ENCODE measurements around the gene ADAM33. TPM values are rescaled to one million over a fixed set of nuclear protein-coding genes. Genes with fewer than 3 reads are reported as not detected.

The ADAM33 gene
- polyA plus RNA-seq, 2 of the 4 experiments (the other 2 are of a cell fraction), result 0.08 to 0.14 TPM

- DNase-seq (ENCODE audit: low read depth in 1 of 2, low spot score in 1 of 2), result no peak
- no peak for ATAC-seq
- H3K4me1 ChIP-seq, result no peaks in the 10 kb centered on the region
- CTCF ChIA-PET, result interaction anchor here (1.1 to 61.5 kb wide), 3 partner anchors 10 to 89 kb away, joined by 3 to 2233 read pairs (median 7); partner anchors contain the start of genes ADISSP, HSPA12B and SIGLEC1
- POLR2A ChIA-PET, result no interaction called here
- H3K9me3 ChIP-seq, result no peaks in the 10 kb centered on the region
- H3K27ac ChIP-seq, result no peak overlapping the region
- no peak overlapping the region for H3K4me2 ChIP-seq
- FAIRE-seq, result no peak
- no peak overlapping the region for H3K4me3 ChIP-seq
- TF ChIP-seq HOXA7 (CRISPR knock-in tag; IDR thresholded peaks at IDR 0.05) (no peak), REST (IDR thresholded peaks at IDR 0.05) (no peak), USF2 (IDR thresholded peaks at IDR 0.05) (no peak), BHLHE40 (IDR thresholded peaks at IDR 0.05; ENCODE audit: low read depth, low read length) (no peak), ZC3H11A (IDR thresholded peaks at IDR 0.05) (no peak), BCL3 (IDR thresholded peaks at IDR 0.05) (no peak), HOXB5 (CRISPR knock-in tag; IDR thresholded peaks at IDR 0.05) (no peak), MAZ (IDR thresholded peaks at IDR 0.05; ENCODE audit: borderline replicate concordance, low read depth, low read length) (no peak), E2F6 (IDR thresholded peaks at IDR 0.05; ENCODE audit: borderline replicate concordance, low read depth) (no peak), POLR2AphosphoS2 (conservative IDR thresholded peaks at IDR 0.05; ENCODE audit: low read length) (no peak), RFX5 (IDR thresholded peaks at IDR 0.05) (no peak), FOXS1 (CRISPR knock-in tag; IDR thresholded peaks at IDR 0.05) (no peak), CHD2 (IDR thresholded peaks at IDR 0.05; ENCODE audit: low read length, partially characterized antibody) (no peak), ELK1 (IDR thresholded peaks at IDR 0.05; ENCODE audit: low read depth, low read length) (no peak), RCOR1 (IDR thresholded peaks at IDR 0.05; ENCODE audit: low read depth, low read length) (no peak), NFE2L2 (conservative IDR thresholded peaks at IDR 0.05; ENCODE audit: low read length) (no peak), JUNB (IDR thresholded peaks at IDR 0.05) (no peak)
- WGBS (ENCODE audit: missing lambda C conversion rate), result 96% methylated on average over 9 of the region's 9 CpGs
These were observed 32.9 kb downstream of the ADAM33 start for GRCh38 chr20:3648951-3649350.

- no peak for ATAC-seq
- no peak for FAIRE-seq
- H3K4me2 ChIP-seq, result no peak overlapping the region
- ChIA-PET CTCF (interaction anchor here (1.0 to 1.9 kb wide), 3 partner anchors 11 to 15 kb away, joined by 3 to 7 read pairs (median 4); partner anchors contain the start of gene GFRA4), POLR2A (interaction anchor here (1.1 kb wide), 1 partner anchor 71 kb away, joined by 4 read pairs; no protein-coding TSS in a partner anchor)
- H3K4me3 ChIP-seq, result no peak overlapping the region
- DNase-seq (ENCODE audit: low read depth in 1 of 2, low spot score in 1 of 2), result no peak
- H3K4me1 ChIP-seq, result no peaks in the 10 kb centered on the region
- H3K27ac ChIP-seq, result no peak overlapping the region
- no peaks in the 10 kb centered on the region for H3K9me3 ChIP-seq
- no peak for TF ChIP-seq HMGXB4 (CRISPR knock-in tag; IDR thresholded peaks at IDR 0.05; ENCODE audit: borderline replicate concordance)
- no peak for TF ChIP-seq CTCF (IDR thresholded peaks at IDR 0.05)
- no peak for TF ChIP-seq RFX5 (IDR thresholded peaks at IDR 0.05)
- no peak for TF ChIP-seq HOXA7 (CRISPR knock-in tag; IDR thresholded peaks at IDR 0.05)
- TF ChIP-seq PBX3 (IDR thresholded peaks at IDR 0.05), result no peak
- no peak for TF ChIP-seq RCOR1 (IDR thresholded peaks at IDR 0.05; ENCODE audit: low read depth, low read length)
- no peak for TF ChIP-seq RNF2 (IDR thresholded peaks at IDR 0.05; ENCODE audit: borderline replicate concordance, low read depth)
- TF ChIP-seq POLR2A (IDR thresholded peaks at IDR 0.05; ENCODE audit: low read length), result no peak
- TF ChIP-seq FOSB (CRISPR knock-in tag; IDR thresholded peaks at IDR 0.05), result no peak
- TF ChIP-seq ZC3H11A (IDR thresholded peaks at IDR 0.05), result no peak
- no peak for TF ChIP-seq JUNB (IDR thresholded peaks at IDR 0.05)
- no peak for TF ChIP-seq CEBPB (IDR thresholded peaks at IDR 0.05)
- TF ChIP-seq CHD4 (IDR thresholded peaks at IDR 0.05; ENCODE audit: borderline replicate concordance), result no peak
These were observed 34.3 kb downstream of the ADAM33 start for GRCh38 chr20:3647473-3647872.

All from A549 (cell line).